Kidney (tissue), 14 donors: Measurements from ENCODE around the gene PRM3. TPM values are rescaled to one million over a fixed set of nuclear protein-coding genes. Genes with fewer than 3 reads are reported as not detected.
A peak's percentile ranks its signal among the peaks of the same experiment; 100 is the strongest.

Experiments used
- DNase-seq, 5 donors: peaks; one replicate each; pipeline ENCODE4 v3.0.0-alpha.2; 2013 to 2020
- FAIRE-seq: peaks from 2 replicates; lab custom pipeline; 2012; peaks lifted over from hg19 to GRCh38; lab: Jason Lieb, UNC
- H3K27ac ChIP-seq, 2 donors: one replicate each; pipeline ENCODE4 v1.7.0; 2013; ENCODE audit warnings: low read depth in 2 of 2, low read length in 2 of 2, inconsistent platforms in 1 of 2
- H3K27me3 ChIP-seq: one replicate; pipeline ENCODE4 v1.7.1; 2013; ENCODE audit warnings: low read length, inconsistent platforms; ENCODE audit not compliant: control insufficient read depth, insufficient read depth
- H3K36me3 ChIP-seq, 3 donors: one replicate each; pipeline versions ENCODE4 v1.7.0 to v1.7.1; 2013; ENCODE audit warnings: low read length in 3 of 3, control low read depth in 1 of 3, inconsistent platforms in 1 of 3; ENCODE audit not compliant: insufficient read depth in 3 of 3, control insufficient read depth in 2 of 3
- H3K4me1 ChIP-seq, 3 donors: one replicate each; pipeline versions ENCODE4 v1.7.0 to v1.7.1; 2013; ENCODE audit warnings: low read length in 3 of 3, inconsistent platforms in 1 of 3, low read depth in 1 of 3; ENCODE audit not compliant: control insufficient read depth in 2 of 3, insufficient read depth in 2 of 3
- H3K4me3 ChIP-seq, 3 donors: one replicate each; pipeline versions ENCODE4 v1.7.0 to v1.8.1; 2013; ENCODE audit warnings: low read length in 3 of 3, control low read depth in 1 of 3, inconsistent platforms in 1 of 3
- H3K9ac ChIP-seq, 3 donors: one replicate each; pipeline versions ENCODE4 v1.7.0 to v1.7.1; 2013; ENCODE audit warnings: low read length in 3 of 3, control low read depth in 1 of 3, inconsistent platforms in 1 of 3
- H3K9me3 ChIP-seq, 3 donors: one replicate each; pipeline versions ENCODE4 v1.7.0 to v1.7.1; 2013; ENCODE audit warnings: low read length in 3 of 3, control low read depth in 1 of 3, inconsistent platforms in 1 of 3; ENCODE audit not compliant: control insufficient read depth in 2 of 3, insufficient read depth in 1 of 3
- intact Hi-C: fragments of 100-400 bp; cut with DNase I; formaldehyde crosslinking; loops from one replicate; pipeline ENCODE4 v1.11.1; 2022
- polyA plus RNA-seq: library from polyadenylated mRNA; stranded (reverse); fragments of 350-450 nt; fragmentation: Illumina TruSeq; extraction: RNeasy Lipid Tissue Mini Kit (QIAGEN cat#74804); gene quantifications from one replicate; pipeline ENCODE4 v1.2.3, GENCODE V29; 2014; ENCODE audit warnings: low read depth, low replicate concordance; ENCODE audit not compliant: insufficient read depth
- total RNA-seq: library from RNA; stranded (reverse); fragmentation: NEBNext Ultra II Directional; extraction: Animal tissue kit (Norgen Biotek cat#: 25700); gene quantifications from one replicate; pipeline ENCODE4 v1.2.1, GENCODE V29; 2021
- TF ChIP-seq, protein P1 (sequence below): IDR thresholded peaks from 3 replicates; pipeline ENCODE4 v1.5.1; 2012; ENCODE audit warnings: mild to moderate bottlenecking, moderate library complexity, borderline replicate concordance; ENCODE audit not compliant: insufficient read depth; ENCODE audit errors: extremely low read depth
- donor health status: control.
- donor health status: control.
- donor health status: control.
- donor health status: control.
- donor health status: control.
- donor health status: DM: yes; HTN: yes; CAD: no.
- donor health status: Normal renal cell carcinoma (clear cell type).

PRM3 gene
- total and polyA plus RNA-seq, 2 donors from 2014 or later, result not detected

DNA sequence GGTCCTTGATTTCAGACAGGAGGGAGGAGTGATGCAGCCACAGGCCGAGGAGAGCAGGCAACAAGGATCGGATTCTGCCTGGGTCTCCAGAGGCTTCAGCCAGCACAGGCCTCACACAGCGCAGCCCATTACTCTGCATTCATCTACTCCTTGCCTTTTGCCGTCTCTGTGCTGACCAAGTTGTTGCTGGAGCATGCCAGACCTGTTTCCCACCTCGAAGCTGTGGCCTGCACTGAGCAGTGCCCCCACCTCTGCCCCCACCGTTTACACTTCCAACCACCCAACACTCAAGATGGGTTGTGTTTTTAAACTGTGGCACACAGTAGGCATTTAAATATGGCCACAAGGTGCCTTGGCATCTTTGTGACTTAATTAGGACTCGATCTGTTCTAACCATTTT, 1.5 kb upstream of the PRM3 start:
- FAIRE-seq (no peak), DNase-seq (no peak)
- Histone ChIP-seq H3K9me3 (no peaks in the 10 kb centered on the region), H3K9ac (no peak overlapping the region), H3K4me3 (no peak overlapping the region), H3K36me3 (no peaks in the 10 kb centered on the region), H3K4me1 (no peaks in the 10 kb centered on the region), H3K27ac (no peak overlapping the region), H3K27me3 (no peaks in the 10 kb centered on the region)
- TF ChIP-seq, protein P1, sequence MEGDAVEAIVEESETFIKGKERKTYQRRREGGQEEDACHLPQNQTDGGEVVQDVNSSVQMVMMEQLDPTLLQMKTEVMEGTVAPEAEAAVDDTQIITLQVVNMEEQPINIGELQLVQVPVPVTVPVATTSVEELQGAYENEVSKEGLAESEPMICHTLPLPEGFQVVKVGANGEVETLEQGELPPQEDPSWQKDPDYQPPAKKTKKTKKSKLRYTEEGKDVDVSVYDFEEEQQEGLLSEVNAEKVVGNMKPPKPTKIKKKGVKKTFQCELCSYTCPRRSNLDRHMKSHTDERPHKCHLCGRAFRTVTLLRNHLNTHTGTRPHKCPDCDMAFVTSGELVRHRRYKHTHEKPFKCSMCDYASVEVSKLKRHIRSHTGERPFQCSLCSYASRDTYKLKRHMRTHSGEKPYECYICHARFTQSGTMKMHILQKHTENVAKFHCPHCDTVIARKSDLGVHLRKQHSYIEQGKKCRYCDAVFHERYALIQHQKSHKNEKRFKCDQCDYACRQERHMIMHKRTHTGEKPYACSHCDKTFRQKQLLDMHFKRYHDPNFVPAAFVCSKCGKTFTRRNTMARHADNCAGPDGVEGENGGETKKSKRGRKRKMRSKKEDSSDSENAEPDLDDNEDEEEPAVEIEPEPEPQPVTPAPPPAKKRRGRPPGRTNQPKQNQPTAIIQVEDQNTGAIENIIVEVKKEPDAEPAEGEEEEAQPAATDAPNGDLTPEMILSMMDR, result no peak
- intact Hi-C loops, result no loop called here

DNA sequence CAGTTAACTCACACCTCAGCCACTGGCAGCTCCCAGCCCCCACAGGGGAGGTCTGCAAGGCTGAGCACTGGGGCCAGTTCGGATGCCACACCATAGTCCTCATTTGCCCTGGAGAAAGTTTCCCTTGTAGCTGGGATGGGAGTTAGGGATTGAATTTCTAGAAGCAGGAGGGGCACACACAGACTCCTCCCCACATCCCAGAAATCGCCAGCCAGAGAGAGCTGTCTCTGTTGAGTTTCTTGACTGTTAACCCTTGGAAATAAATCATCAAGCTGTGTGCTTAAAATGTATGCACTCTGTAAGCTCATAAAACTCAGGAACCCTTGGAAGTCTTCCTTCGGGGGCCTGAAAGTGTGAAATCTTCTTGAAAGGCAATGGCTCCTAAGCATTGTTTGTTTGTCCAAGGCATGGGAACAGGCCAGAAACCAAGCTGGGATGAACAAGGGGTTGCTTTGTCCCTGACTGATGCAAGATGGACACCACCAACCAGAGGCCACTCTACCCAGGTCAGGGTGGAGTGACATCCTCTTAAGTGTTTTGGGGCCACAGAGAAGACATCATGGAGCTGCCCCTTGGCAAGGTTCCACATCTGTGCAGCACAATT, 394 bp upstream of the PRM3 start:
- no peak overlapping the region for H3K9ac ChIP-seq
- H3K27ac ChIP-seq, result no peak overlapping the region
- no peaks in the 10 kb centered on the region for H3K36me3 ChIP-seq
- no peaks in the 10 kb centered on the region for H3K4me1 ChIP-seq
- TF ChIP-seq, protein P1, result no peak
- FAIRE-seq, result no peak
- H3K9me3 ChIP-seq, result no peaks in the 10 kb centered on the region
- H3K27me3 ChIP-seq, result no peaks in the 10 kb centered on the region
- intact Hi-C loops, result no loop called here
- DNase-seq, result peak in 4 of 5 donors; percentile 82 to 96 (median 90)
- H3K4me3 ChIP-seq, result no peak overlapping the region

DNA sequence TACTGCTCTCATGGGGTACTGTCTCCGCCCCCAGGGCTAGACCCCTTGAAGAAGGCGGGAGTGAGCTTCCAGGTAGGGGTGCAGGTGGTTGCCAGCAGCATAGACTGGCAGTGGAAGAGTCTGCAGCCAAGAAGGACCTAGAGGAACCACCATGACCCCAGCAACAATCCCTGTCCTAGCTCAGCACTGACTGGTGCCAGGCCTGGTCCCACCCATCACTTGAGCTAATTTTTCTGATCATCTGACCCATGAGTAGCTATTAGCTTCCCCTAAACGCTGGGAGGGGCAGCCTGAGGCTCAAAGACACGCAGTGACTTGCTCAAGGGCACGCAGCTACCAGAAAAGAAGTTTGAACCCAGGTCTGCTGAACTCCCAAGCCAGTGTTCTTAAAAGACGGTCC, 945 bp downstream of the PRM3 start:
- H3K27ac ChIP-seq, result no peak overlapping the region
- TF ChIP-seq, protein P1, result no peak
- H3K9me3 ChIP-seq, result no peaks in the 10 kb centered on the region
- intact Hi-C loops, result no loop called here
- no peak overlapping the region for H3K4me3 ChIP-seq
- H3K36me3 ChIP-seq, result no peaks in the 10 kb centered on the region
- DNase-seq (no peak), FAIRE-seq (no peak)
- H3K4me1 ChIP-seq, result no peaks in the 10 kb centered on the region
- no peak overlapping the region for H3K9ac ChIP-seq
- H3K27me3 ChIP-seq, result no peaks in the 10 kb centered on the region

DNA sequence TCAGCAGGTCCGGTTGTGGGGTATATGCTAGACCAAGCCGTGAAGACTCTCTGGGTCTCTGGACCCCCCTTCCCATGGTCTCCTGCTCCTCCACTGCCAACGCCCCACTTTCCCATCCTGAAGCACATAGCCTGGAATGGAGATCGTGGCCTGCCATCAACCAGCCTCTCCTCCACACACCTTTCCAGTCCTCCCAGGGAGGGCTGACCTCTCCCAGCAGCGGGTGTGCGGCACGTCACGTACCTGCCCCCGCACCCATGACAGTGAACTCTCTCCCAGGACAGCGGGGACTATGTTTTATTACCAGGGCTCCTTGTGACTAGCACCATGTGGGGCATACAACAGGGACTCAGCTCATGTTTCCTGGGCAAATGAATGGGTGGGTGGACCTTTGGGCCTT, 1.8 kb downstream of the PRM3 start:
- intact Hi-C loops, result no loop called here
- no peak for DNase-seq
- no peaks in the 10 kb centered on the region for H3K36me3 ChIP-seq

More for the DNA sequence above, 1.8 kb downstream of the PRM3 start:
- no peak overlapping the region for H3K9ac ChIP-seq
- TF ChIP-seq, protein P1, result no peak
- no peak for FAIRE-seq
- no peaks in the 10 kb centered on the region for H3K9me3 ChIP-seq
- no peaks in the 10 kb centered on the region for H3K4me1 ChIP-seq
- no peak overlapping the region for H3K4me3 ChIP-seq
- no peak overlapping the region for H3K27ac ChIP-seq
- H3K27me3 ChIP-seq, result no peaks in the 10 kb centered on the region
